Stimulated activated CD4-positive, alpha-beta T cell treated with anti-CD3 and anti-CD28 coated beads, Interleukin-1b, Interleukin-23, amount 100 ng/mL, for 1 hour (primary cell): Measurements from ENCODE around the gene AGO1.
A peak's percentile ranks its signal among the peaks of the same experiment; 100 is the strongest.
"Not testable (repeated sequence)": the region's sequence is repeated elsewhere in the genome, so short reads cannot be mapped to it uniquely, and the experiment has no call there.

ENCODE experiments used
- DNase-seq, 2 donors: peaks; one replicate each; pipeline ENCODE4 v3.0.0-alpha.2; 2020; ENCODE audit warnings: low read depth in 2 of 2

AGO1 gene

GRCh38 chr1:35869245-35869950 is 13.6 kb upstream of the AGO1 start:
- DNase-seq = not testable (repeated sequence)

DNA sequence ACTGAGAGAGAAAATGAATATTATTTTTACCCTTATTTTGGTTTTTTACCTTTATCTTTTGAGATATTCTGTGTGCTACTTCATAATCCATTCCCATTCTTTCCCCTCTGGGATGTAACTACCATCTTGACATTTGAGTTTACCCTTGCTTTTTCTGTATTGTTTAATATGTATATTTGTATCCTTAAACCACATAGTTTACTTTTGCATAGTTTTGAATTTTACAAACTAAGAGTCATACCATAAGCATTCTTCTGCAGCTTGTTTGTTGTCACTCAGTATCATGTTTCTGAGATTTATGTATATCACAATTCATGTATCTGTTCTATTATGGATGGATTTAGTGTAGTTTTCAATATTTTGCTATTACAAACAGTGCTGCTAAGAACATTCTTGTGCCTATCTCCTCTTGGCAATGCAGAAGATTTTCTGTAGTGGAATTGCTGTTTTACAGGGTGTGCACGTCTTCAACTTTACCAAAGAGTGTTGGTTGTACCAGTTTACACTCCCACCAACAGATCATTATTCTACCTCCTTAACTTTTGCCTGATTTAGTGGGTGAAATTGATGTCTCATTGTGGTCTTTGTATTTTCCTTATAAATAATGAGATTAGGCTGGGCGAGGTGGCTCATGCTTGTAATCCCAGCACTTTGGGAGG is 12.2 kb upstream of the AGO1 start:
- no peak for DNase-seq

GRCh38 chr1:35873243-35873750 is 9.7 kb upstream of the AGO1 start:
- DNase-seq = no peak

- not testable (repeated sequence) for DNase-seq
These were observed 8.9 kb upstream of the AGO1 start for GRCh38 chr1:35874115-35874514.

GRCh38 chr1:35876988-35877387 is 6.0 kb upstream of the AGO1 start:
- DNase-seq = no peak

- no peak for DNase-seq
These were observed 1.1 kb upstream of the AGO1 start for GRCh38 chr1:35881850-35882273.

DNA sequence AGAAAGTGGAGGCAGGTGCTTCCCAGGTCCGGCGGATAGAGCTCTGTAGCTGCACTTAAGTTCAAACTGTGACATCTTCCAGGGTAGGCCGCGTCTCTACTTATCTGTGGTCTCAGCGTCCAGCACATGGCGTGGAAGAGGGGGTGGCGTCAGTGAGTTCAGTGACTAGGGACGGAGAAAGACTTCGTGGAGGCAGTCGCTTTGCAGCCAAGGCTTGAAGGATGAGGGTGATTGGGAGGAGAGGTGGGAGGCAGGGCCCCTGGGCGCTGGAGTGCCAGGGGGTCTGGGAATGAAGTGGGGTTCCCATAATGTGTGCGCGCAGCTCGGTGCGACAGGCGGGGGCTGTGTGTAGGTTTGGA is 444 bp upstream of the AGO1 start:
- no peak for DNase-seq

GRCh38 chr1:35883635-35884101 is 659 bp downstream of the AGO1 start:
- peak in 1 of 2 donors; percentile 18 for DNase-seq

DNA sequence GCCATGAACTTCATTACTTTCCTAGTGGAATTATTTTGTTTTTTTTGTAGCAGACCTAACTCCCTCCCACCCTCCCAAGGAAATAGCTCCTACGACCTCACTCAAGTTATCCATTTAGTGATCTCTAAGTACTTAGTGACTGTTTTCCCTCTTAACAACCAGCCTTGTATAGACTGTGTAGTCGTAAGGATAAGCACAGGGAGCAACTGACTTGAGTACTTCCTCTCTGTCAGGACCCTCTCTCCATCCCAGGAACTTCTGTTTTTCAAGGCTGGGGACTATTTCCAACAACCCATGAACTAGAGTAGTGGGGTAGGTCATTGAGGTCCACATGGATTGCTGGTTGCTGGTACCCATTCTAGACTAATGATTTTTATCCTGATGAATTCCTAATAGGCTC is 1.9 kb downstream of the AGO1 start:
- DNase-seq = no peak

GRCh38 chr1:35885961-35886558 is 3.1 kb downstream of the AGO1 start:
- no peak for DNase-seq

DNA sequence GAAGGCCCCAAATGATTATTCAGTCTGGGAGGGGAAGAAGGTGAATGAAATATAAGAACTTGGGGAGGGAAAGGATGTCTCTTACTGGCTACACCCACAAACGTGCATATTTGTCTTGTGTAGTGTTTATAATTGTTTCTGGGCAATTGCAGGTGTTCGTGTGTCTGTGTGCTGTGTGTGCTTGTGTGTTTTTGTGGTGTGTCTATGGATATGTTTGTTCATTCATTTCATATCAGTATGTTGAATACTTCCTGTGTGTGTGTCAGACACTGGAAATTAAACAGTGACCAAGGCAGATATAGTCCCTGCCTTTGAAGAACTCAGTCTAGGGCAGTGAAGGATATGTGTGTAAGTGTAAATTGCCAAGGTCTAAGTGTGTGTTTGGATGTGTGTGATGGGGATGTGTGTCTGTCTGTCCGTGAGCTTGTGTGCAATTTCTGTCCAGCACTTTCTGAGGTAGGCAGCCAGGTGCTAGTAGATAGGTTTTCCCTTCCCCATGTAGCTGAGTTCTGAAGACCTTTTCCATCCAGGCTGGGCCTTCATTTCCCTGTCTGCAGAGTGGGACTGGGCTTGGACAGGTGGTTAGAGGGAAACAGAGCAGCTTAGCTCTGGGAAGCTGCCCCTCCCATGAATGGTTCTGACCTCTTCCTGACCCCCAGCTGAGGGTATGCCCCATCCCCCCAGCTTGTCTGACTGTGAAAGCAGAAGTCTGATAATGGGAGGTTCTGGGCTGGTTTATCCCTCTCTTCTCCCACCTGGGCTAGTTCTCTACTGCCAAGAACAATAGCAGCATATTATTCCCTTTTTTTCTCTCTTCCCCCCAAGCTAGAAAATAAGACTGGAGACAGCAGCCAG is 3.8 kb downstream of the AGO1 start:
- DNase-seq = no peak

DNA sequence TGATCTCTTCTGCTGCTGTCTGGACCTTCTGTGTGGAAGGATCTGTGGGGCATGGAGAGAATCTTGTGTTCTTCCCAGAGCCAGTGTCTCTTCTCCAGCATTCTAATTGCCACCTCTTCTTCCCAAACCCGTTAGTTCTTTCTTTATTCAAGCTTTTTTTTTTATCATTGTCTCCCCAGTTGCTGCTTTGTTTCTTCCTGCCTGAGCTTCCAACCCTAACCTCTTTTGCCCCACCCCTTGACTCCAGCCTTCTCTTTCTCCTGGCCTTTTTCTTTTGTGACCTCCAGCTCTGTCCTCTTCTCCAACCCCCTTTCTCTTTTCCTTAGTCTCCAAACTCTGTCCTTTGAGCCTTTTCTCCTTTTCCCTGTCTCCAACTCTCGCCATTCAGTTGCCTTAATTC is 4.5 kb downstream of the AGO1 start:
- DNase-seq = no peak

DNA sequence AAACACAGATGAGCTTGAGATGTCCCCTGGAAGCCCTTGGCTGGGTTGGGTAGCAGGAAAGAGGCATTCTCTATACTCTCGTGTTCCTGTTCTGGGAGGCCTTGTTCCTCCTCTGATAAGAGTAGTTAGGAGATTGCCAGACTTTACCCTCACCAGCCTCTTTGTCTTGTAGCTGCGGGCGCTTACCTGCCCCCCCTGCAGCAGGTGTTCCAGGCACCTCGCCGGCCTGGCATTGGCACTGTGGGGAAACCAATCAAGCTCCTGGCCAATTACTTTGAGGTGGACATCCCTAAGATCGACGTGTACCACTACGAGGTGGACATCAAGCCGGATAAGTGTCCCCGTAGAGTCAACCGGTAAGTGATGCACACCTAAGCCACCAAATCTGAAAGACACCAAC is 5.2 kb downstream of the AGO1 start:
- DNase-seq = no peak

DNA sequence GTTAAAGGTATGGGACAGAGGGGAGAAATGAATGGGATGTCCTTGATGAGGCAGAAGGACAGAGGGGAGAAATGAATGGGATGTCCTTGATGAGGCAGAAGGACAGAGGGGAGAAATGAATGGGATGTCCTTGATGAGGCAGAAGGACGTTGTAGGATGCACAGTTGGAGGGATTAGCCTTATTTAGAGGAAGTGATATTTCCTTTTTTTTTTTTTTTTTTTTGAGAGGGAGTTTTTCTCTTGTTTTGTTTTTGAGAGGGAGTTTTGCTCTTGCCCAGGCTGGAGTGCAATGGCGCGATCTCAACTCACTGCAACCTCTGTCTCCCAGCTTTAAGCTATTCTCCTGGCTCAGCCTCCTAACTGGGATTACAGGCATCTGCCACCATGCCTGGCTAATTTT is 6.0 kb downstream of the AGO1 start:
- not testable (repeated sequence) for DNase-seq

DNA sequence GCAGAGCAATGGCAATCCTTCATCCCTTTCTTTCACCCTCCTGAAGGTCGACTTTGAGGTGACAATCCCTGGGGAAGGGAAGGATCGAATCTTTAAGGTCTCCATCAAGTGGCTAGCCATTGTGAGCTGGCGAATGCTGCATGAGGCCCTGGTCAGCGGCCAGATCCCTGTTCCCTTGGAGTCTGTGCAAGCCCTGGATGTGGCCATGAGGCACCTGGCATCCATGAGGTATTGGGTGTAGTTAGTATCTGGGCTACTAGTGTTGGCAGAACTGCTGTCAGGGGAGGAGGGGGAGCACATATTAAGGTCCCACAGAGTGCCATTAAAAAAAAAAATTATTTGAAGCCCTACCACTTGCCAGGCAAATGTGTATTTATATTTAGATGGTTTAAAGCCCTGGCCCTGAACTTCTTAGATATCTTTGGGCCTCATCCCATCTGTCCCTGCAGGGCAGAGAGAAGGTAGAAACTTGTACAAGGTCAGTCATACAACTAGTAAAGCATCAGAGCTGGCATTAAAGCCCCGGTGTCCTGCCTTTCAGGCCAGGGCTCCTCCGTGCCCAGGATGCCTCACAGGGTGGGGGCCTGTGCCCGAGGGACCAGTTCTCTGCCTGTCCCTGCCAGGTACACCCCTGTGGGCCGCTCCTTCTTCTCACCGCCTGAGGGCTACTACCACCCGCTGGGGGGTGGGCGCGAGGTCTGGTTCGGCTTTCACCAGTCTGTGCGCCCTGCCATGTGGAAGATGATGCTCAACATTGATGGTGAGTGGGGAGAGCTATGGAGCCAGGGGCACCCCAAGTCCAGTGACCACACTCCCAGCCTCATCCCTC is 10.3 kb downstream of the AGO1 start:
- DNase-seq = no peak

DNA sequence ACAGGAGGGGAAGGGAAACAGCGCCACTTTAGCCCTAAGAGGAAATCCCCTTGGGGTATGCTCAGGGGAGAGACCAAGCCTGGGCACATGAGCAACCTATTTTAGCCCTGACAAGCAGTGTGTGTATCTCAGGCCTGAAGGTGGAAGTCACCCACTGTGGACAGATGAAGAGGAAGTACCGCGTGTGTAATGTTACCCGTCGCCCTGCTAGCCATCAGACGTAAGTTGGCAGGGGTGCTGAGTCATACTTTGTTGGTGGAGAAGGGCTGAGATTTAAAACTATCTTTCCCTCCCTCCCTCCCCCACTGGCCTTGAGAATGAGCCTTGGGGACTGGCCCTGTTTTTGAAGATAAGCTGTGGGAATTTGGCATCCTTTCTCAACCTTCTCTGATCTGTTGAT is 11.2 kb downstream of the AGO1 start:
- no peak for DNase-seq

GRCh38 chr1:35894656-35895055 is 11.6 kb downstream of the AGO1 start:
- no peak for DNase-seq

DNA sequence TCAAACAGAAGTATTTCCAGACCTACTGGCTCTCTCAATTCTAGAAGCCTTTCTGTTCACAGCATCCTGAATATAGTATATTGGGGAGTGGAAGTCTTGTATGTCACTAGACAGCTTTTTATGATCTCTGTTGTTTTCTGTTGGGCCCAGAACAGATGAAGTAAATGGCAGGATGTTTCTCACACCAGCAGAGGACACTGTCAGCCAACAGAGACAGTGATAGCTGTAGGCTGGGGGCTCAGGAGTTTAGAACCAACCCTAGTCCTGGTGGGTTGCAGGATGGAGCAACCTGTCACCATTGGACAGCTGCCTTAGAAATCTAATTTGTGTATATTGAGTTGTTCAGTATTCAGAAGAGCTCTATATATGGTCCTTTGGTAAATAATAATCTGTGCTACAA is 16.9 kb downstream of the AGO1 start:
- no peak for DNase-seq

GRCh38 chr1:35901235-35901634 is 18.2 kb downstream of the AGO1 start:
- DNase-seq = no peak

DNA sequence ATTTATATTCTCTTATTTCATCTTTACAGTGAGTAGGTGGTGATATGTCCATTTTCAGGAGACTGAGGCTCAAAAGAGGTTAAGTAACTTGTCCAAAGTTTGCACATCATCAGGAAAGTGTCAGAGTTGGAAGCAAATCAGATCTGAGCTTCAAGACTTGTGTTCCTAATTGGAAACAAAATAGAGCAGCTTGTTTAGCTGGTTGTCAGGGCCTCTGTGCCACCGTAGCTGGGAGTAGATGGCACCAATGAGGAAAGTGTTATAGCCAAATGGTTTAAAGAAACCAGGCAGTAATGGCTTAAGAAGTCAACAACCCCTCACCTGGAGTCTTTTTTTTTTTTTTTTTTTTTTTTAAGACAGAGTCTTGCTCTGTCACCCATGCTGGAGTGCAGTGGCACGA is 19.7 kb downstream of the AGO1 start:
- no peak for DNase-seq

DNA sequence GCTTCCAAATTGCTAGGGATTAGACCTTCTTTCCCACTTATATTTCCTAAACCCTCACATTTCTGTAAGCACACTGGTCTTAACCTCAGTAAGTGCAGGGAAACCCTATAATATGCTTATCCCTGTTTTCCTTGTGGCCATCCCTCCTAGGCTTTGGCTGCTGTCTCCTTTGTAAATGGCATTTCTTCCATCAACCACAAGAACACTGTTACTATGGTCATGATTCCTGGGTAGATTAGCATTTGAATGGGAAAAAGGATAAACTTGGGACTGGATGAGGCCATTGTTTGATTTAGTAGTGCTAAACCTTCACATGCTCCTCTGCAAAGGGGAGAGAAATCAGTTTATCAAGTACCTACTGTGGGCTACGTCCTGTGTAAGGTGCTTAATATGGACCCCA is 31.7 kb downstream of the AGO1 start:
- DNase-seq = no peak
